ENCODE measurements around the gene MGAT3. TPM values are rescaled to one million over a fixed set of nuclear protein-coding genes. Genes with fewer than 3 reads are reported as not detected.

Gene MGAT3
- total RNA-seq, 1 donor from 2014 or later: 3.2 TPM

- peak overlapping the region; percentile 97 for H3K4me3 ChIP-seq
- no peaks in the 10 kb centered on the region for H3K27me3 ChIP-seq (ENCODE audit: low read depth)
- peaks cover 65% of the 10 kb centered on the region for H3K4me1 ChIP-seq
- intact Hi-C loops (cut with micrococcal nuclease): no loop called here
- no peak overlapping the region for H3K27ac ChIP-seq (replicated peaks)
- peaks cover 17% of the 10 kb centered on the region for H3K36me3 ChIP-seq
- H3K9me3 ChIP-seq (replicated peaks): no peaks in the 10 kb centered on the region
- no peak for DNase-seq
- peak; percentile 17 for TF ChIP-seq CTCF (IDR thresholded peaks at IDR 0.05; ENCODE audit: borderline replicate concordance)
Measured at GRCh38 chr22:39530692-39531331, 74.0 kb downstream of the MGAT3 start.

GRCh38 chr22:39532215-39533073 is 75.6 kb downstream of the MGAT3 start, which contains the start of gene RPS19BP1:
TSS of gene RPS19BP1 (minus strand) at chr22:39532748. CDS start at chr22:39532738, 10 bp downstream.
- Histone ChIP-seq H3K9me3 (replicated peaks) (no peaks in the 10 kb centered on the region), H3K4me1 (peaks cover 62% of the 10 kb centered on the region), H3K27ac (replicated peaks) (peak within 1 kb of the TSS; percentile 96), H3K4me3 (peak within 1 kb of the TSS; percentile 97), H3K27me3 (ENCODE audit: low read depth) (no peaks in the 10 kb centered on the region), H3K36me3 (peaks cover 17% of the 10 kb centered on the region)
- intact Hi-C loops (cut with micrococcal nuclease): no loop called here
- DNase-seq: peak; percentile 99
- peak; percentile 10 for TF ChIP-seq CTCF (IDR thresholded peaks at IDR 0.05; ENCODE audit: borderline replicate concordance)

GRCh38 chr22:39534092-39534506 is 77.3 kb downstream of the MGAT3 start:
- Histone ChIP-seq H3K27me3 (ENCODE audit: low read depth) (no peaks in the 10 kb centered on the region), H3K9me3 (replicated peaks) (no peaks in the 10 kb centered on the region), H3K27ac (replicated peaks) (peak overlapping the region; percentile 27), H3K36me3 (peaks cover 12% of the 10 kb centered on the region), H3K4me3 (no peak overlapping the region), H3K4me1 (peaks cover 46% of the 10 kb centered on the region)
- no peak for DNase-seq
- TF ChIP-seq CTCF (IDR thresholded peaks at IDR 0.05; ENCODE audit: borderline replicate concordance): no peak
- intact Hi-C loops (cut with micrococcal nuclease): no loop called here

GRCh38 chr22:39534591-39535356 is 78.0 kb downstream of the MGAT3 start:
- no peaks in the 10 kb centered on the region for H3K9me3 ChIP-seq (replicated peaks)
- H3K27me3 ChIP-seq (ENCODE audit: low read depth): no peaks in the 10 kb centered on the region
- H3K36me3 ChIP-seq: peaks cover 7% of the 10 kb centered on the region
- H3K4me3 ChIP-seq: peak overlapping the region; percentile 17
- intact Hi-C loops (cut with micrococcal nuclease): loop anchor here (5.0 kb wide), 1 partner anchor 488 kb away; no protein-coding TSS in a partner anchor
- peak; percentile 85 for DNase-seq
- TF ChIP-seq CTCF (IDR thresholded peaks at IDR 0.05; ENCODE audit: borderline replicate concordance): peak; percentile 94
- peaks cover 39% of the 10 kb centered on the region for H3K4me1 ChIP-seq
- peak overlapping the region; percentile 27 for H3K27ac ChIP-seq (replicated peaks)

- no peak overlapping the region for H3K4me3 ChIP-seq
- no peak for DNase-seq
- no peak for TF ChIP-seq CTCF (IDR thresholded peaks at IDR 0.05; ENCODE audit: borderline replicate concordance)
Measured at GRCh38 chr22:39535357-39535725, 78.5 kb downstream of the MGAT3 start.

More at GRCh38 chr22:39535357-39535725, 78.5 kb downstream of the MGAT3 start:
- H3K27ac ChIP-seq (replicated peaks): no peak overlapping the region
- peaks cover 2% of the 10 kb centered on the region for H3K36me3 ChIP-seq
- intact Hi-C loops (cut with micrococcal nuclease): loop anchor here (5.0 kb wide), 1 partner anchor 487 kb away; no protein-coding TSS in a partner anchor
- H3K9me3 ChIP-seq (replicated peaks): no peaks in the 10 kb centered on the region
- H3K27me3 ChIP-seq (ENCODE audit: low read depth): no peaks in the 10 kb centered on the region
- H3K4me1 ChIP-seq: peaks cover 33% of the 10 kb centered on the region

Data from left ventricle myocardium inferior (tissue), 1 donor.